HT1080 (cell line): Measurements from ENCODE around the gene ZNF738. TPM values are rescaled to one million over a fixed set of nuclear protein-coding genes. Genes with fewer than 3 reads are reported as not detected.

Experiments
- DNase-seq: peaks from one replicate; pipeline ENCODE4 v3.0.0-alpha.2; 2015; ENCODE audit warnings: low read depth
- total RNA-seq: library from RNA; depleted of rRNA; stranded (reverse); fragments of >200 nt; shearing (Covaris generic); gene quantifications from 2 replicates; pipeline ENCODE4 v1.2.3, GENCODE V29; 2014; rRNA removed

The ZNF738 gene
- total RNA-seq, 1 experiment from 2014 or later, result 5.2 TPM

DNA sequence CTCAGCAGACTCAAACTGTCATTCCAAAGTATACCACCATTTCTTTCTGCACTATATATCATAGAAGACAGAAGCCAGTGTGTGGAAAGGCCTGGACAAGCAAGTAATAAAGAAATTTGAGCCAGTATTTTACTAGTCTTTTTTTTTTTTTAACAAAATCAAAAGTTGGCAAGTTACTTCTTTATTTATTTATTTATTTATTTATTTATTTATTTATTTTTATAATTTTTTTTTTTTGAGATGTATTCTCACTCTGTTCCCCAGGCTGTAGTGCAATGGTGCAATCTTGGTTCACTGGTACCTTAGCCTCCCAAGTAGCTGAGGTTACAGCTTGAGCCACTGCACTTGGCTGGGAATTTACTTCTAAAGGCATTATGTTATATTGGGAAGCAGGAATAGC, 63.4 kb downstream of the ZNF738 start:
- DNase-seq, result no peak

- no peak for DNase-seq
These were observed 64.5 kb downstream of the ZNF738 start for GRCh38 chr19:21423057-21424041.

Other genes starting within 250 kb of the ZNF738 start
- gene ZNF431, start 217.0 kb upstream of the ZNF738 start, total RNA-seq, result 4.9 and 7.2 TPM in 2 replicates
- gene ZNF708, start 29.6 kb upstream of the ZNF738 start, total RNA-seq, result 2.7 and 4.5 TPM in 2 replicates
- 2.0 and 4.1 TPM in 2 replicates for gene ZNF493, start 38.1 kb downstream of the ZNF738 start, total RNA-seq
- not detected in 2 replicates for gene ZNF429, start 146.6 kb downstream of the ZNF738 start, total RNA-seq